Measurements from ENCODE around the gene UTP14C. TPM values are rescaled to one million over a fixed set of nuclear protein-coding genes. Genes with fewer than 3 reads are reported as not detected.
"Not testable (repeated sequence)": the region's sequence is repeated elsewhere in the genome, so short reads cannot be mapped to it uniquely, and the experiment has no call there.

UTP14C gene
- total RNA-seq, 1 donor = 14.7 TPM

GRCh38 chr13:51981355-51981754, 43.1 kb upstream of the UTP14C start:
- no peak for TF ChIP-seq CTCF (IDR thresholded peaks at IDR 0.05; ENCODE audit: insufficient read depth, low read length)
- no peak for DNase-seq (ENCODE audit: low read depth)

GRCh38 chr13:51983292-51983691, 41.2 kb upstream of the UTP14C start:
- DNase-seq (ENCODE audit: low read depth); H3K4me3 ChIP-seq (ENCODE audit: low read depth, low read length): not testable (repeated sequence)

More at GRCh38 chr13:51981355-51981754, 43.1 kb upstream of the UTP14C start:
- H3K4me3 ChIP-seq (ENCODE audit: low read depth, low read length) = no peak overlapping the region

- DNase-seq (ENCODE audit: low read depth) = not testable (repeated sequence)
Observed at GRCh38 chr13:51984904-51985303, 39.6 kb upstream of the UTP14C start.

GRCh38 chr13:51988988-51989618, 35.4 kb upstream of the UTP14C start:
- H3K4me3 ChIP-seq (ENCODE audit: low read depth, low read length) = no peak overlapping the region
- TF ChIP-seq CTCF (IDR thresholded peaks at IDR 0.05; ENCODE audit: insufficient read depth, low read length) = no peak
- no peak for DNase-seq (ENCODE audit: low read depth)

More at GRCh38 chr13:51984904-51985303, 39.6 kb upstream of the UTP14C start:
- not testable (repeated sequence) for H3K4me3 ChIP-seq (ENCODE audit: low read depth, low read length)

- TF ChIP-seq CTCF (IDR thresholded peaks at IDR 0.05; ENCODE audit: insufficient read depth, low read length) = no peak
- no peak overlapping the region for H3K4me3 ChIP-seq (ENCODE audit: low read depth, low read length)
- DNase-seq (ENCODE audit: low read depth) = no peak
Observed at GRCh38 chr13:51993713-51994112, 30.8 kb upstream of the UTP14C start.

- DNase-seq (ENCODE audit: low read depth) = peak; percentile 56
- H3K4me3 ChIP-seq (ENCODE audit: low read depth, low read length) = no peak overlapping the region
- no peak for TF ChIP-seq CTCF (IDR thresholded peaks at IDR 0.05; ENCODE audit: insufficient read depth, low read length)
Observed at GRCh38 chr13:51995677-51996551, 28.6 kb upstream of the UTP14C start.

- no peak for TF ChIP-seq CTCF (IDR thresholded peaks at IDR 0.05; ENCODE audit: insufficient read depth, low read length)
- H3K4me3 ChIP-seq (ENCODE audit: low read depth, low read length) = no peak overlapping the region
- no peak for DNase-seq (ENCODE audit: low read depth)
Observed at GRCh38 chr13:51996641-51997040, 27.9 kb upstream of the UTP14C start.

Data from fibroblast of the aortic adventitia (primary cell).